PC-9 (cell line): Measurements from ENCODE around the gene C21orf58.

Source experiments
- EZH2 ChIP-seq: fragments of 200-600 bp; sonication (generic); IDR thresholded peaks from 2 replicates; pipeline ENCODE4 v1.8.0; 2017; ENCODE audit warnings: antibody characterized with exemption, low read depth
- TF ChIP-seq, protein P1 (sequence below): fragments of 200-600 bp; sonication (generic); conservative IDR thresholded peaks from 2 replicates; pipeline ENCODE4 v1.6.1; 2017; ENCODE audit warnings: mixed run types, antibody characterized with exemption, mild to moderate bottlenecking, moderate library complexity

DNA sequence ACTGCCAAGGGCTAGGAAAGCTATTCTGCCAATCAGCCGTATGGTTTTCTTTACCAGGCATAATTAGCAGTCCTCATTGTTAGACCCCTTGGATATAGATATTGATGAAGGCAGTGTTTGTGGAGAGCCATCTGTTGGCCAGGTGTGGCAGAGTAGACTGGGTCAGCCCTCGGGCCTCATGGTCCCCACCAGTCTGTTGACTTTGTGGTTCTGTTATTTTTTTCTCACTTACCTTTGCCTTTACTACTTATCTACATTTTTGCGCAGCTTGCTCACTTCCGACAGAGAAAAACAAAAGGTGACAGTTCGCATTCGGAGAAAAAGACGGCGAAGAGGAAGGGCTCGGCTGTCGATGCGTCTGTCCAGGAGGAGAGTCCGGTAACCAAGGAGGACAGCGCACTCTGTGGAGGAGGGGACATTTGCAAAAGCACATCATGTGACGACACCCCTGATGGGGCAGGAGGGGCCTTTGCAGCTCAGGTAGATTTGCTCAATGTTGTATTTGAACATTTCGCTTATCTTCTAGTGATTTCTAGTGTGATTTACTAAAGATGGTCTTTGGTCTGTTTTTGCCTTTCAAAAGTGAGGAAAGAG is 2.5 kb upstream of the C21orf58 start:
- TF ChIP-seq, protein P1, sequence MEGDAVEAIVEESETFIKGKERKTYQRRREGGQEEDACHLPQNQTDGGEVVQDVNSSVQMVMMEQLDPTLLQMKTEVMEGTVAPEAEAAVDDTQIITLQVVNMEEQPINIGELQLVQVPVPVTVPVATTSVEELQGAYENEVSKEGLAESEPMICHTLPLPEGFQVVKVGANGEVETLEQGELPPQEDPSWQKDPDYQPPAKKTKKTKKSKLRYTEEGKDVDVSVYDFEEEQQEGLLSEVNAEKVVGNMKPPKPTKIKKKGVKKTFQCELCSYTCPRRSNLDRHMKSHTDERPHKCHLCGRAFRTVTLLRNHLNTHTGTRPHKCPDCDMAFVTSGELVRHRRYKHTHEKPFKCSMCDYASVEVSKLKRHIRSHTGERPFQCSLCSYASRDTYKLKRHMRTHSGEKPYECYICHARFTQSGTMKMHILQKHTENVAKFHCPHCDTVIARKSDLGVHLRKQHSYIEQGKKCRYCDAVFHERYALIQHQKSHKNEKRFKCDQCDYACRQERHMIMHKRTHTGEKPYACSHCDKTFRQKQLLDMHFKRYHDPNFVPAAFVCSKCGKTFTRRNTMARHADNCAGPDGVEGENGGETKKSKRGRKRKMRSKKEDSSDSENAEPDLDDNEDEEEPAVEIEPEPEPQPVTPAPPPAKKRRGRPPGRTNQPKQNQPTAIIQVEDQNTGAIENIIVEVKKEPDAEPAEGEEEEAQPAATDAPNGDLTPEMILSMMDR: no peak
- no peak for TF ChIP-seq EZH2
